OCI-LY7 (cell line): Measurements from ENCODE around the gene BANF2. TPM values are rescaled to one million over a fixed set of nuclear protein-coding genes. Genes with fewer than 3 reads are reported as not detected.

Experiments
- BruUV-seq: library from RNA; stranded (reverse); fragments of 400-500 nt; replicated peaks from 2 replicates; lab custom pipeline; 2021; lab: Mats Ljungman, UMichigan
- CTCF ChIA-PET: fragments of 300-600 bp; sonication (Branson Sonifier 250); formaldehyde crosslinking; loops from one replicate; lab custom pipeline; 2022; ENCODE audit warnings: antibody characterized with exemption; ENCODE audit not compliant: unreplicated experiment; lab: Charles Lee
- POLR2A ChIA-PET: fragments of 300-600 bp; sonication (Branson Sonifier 250); formaldehyde crosslinking; loops from one replicate; lab custom pipeline; 2022; ENCODE audit warnings: antibody characterized with exemption; lab: Charles Lee
- DNase-seq: peaks from one replicate; pipeline ENCODE4 v3.0.0-alpha.2; 2015; ENCODE audit warnings: low spot score
- H2AFZ ChIP-seq: fragments of 200-600 bp; sonication (generic), shearing (Covaris generic); 2 replicates; pipeline ENCODE4 v1.6.1; 2014; ENCODE audit warnings: mild to moderate bottlenecking, antibody characterized with exemption, low read length, moderate library complexity
- H3K27ac ChIP-seq: fragments of 200-600 bp; sonication (generic); 2 replicates; pipeline ENCODE4 v1.5.1; 2014; ENCODE audit warnings: mixed run types, low read depth, mild to moderate bottlenecking, moderate library complexity, low read length, inconsistent platforms; ENCODE audit not compliant: poor library complexity, severe bottlenecking
- H3K36me3 ChIP-seq: fragments of 200-600 bp; sonication (generic); 2 replicates; pipeline ENCODE4 v1.6.1; 2014; ENCODE audit warnings: mild to moderate bottlenecking, antibody characterized with exemption, low read length, moderate library complexity, mixed read lengths; ENCODE audit not compliant: insufficient read depth
- H3K4me1 ChIP-seq: fragments of 200-600 bp; sonication (generic); 2 replicates; pipeline ENCODE4 v1.5.1; 2014; ENCODE audit warnings: mild to moderate bottlenecking, low read length; ENCODE audit not compliant: insufficient read depth, poor library complexity, severe bottlenecking
- H3K4me2 ChIP-seq: fragments of 200-600 bp; sonication (generic); 2 replicates; pipeline ENCODE4 v1.6.1; 2014; ENCODE audit warnings: mild to moderate bottlenecking, low read length
- H3K4me3 ChIP-seq: fragments of 200-600 bp; sonication (generic); 2 replicates; pipeline ENCODE4 v1.5.1; 2014; ENCODE audit warnings: mild to moderate bottlenecking, low read depth, low read length; ENCODE audit not compliant: poor library complexity, severe bottlenecking
- H3K79me2 ChIP-seq: fragments of 200-600 bp; sonication (generic); 2 replicates; pipeline ENCODE4 v1.6.1; 2016; ENCODE audit warnings: low read depth, mild to moderate bottlenecking, low read length, moderate library complexity, mixed read lengths; ENCODE audit not compliant: insufficient read depth
- H3K9me2 ChIP-seq: fragments of 200-600 bp; sonication (generic); 2 replicates; pipeline ENCODE4 v1.6.1; 2016; ENCODE audit warnings: mild to moderate bottlenecking, low read length, mixed read lengths; ENCODE audit not compliant: insufficient read depth
- H3K9me3 ChIP-seq: fragments of 200-600 bp; sonication (generic); 2 replicates; pipeline ENCODE4 v1.6.1; 2014; ENCODE audit warnings: mild to moderate bottlenecking, mixed run types, low read length, mixed read lengths
- H4K20me1 ChIP-seq: fragments of 200-600 bp; sonication (generic); 2 replicates; pipeline ENCODE4 v1.6.1; 2014; ENCODE audit warnings: mild to moderate bottlenecking, antibody characterized with exemption, low read length, moderate library complexity, mixed read lengths; ENCODE audit not compliant: insufficient read depth
- CTCF ChIP-seq: fragments of 200-600 bp; sonication (generic); conservative IDR thresholded peaks from 2 replicates; pipeline ENCODE4 v1.5.1; 2014; ENCODE audit warnings: mild to moderate bottlenecking, antibody characterized with exemption, low read length, moderate library complexity, mixed read lengths
- EZH2phosphoT487 ChIP-seq: fragments of 200-600 bp; sonication (generic); IDR thresholded peaks from 2 replicates; pipeline ENCODE4 v1.6.1; 2018; ENCODE audit warnings: low read depth, borderline replicate concordance, mild to moderate bottlenecking, mixed run types, antibody characterized with exemption, low read length, moderate library complexity, mixed read lengths
- intact Hi-C: fragments of 100-400 bp; cut with micrococcal nuclease; formaldehyde crosslinking; loops from one replicate; pipeline ENCODE4 v1.10.0; 2022; ENCODE audit not compliant: unreplicated experiment
- total RNA-seq, 2 experiments: library from RNA; depleted of rRNA in 1 of 2; stranded (reverse); fragments of >200 nt in 1 of 2; shearing (Covaris generic) in 1 of 2; gene quantifications; 2 replicates each; pipeline ENCODE4 v1.2.3, GENCODE V29; 2014 to 2022

BANF2 gene
- total RNA-seq, 2 experiments from 2014 or later, result not detected

- TF ChIP-seq EZH2phosphoT487 (no peak), CTCF (no peak)
- H3K4me1 ChIP-seq, result peaks cover 23% of the 10 kb centered on the region
- intact Hi-C loops, result no loop called here
- no peak overlapping the region for H3K27ac ChIP-seq
- no peak overlapping the region for H3K4me3 ChIP-seq
- ChIA-PET POLR2A (interaction anchor here (0.6 to 1.0 kb wide), 2 partner anchors 9 to 81 kb away, joined by 3 read pairs; no protein-coding TSS in a partner anchor), CTCF (no interaction called here)
- H4K20me1 ChIP-seq, result no peaks in the 10 kb centered on the region
- no peak overlapping the region for H2AFZ ChIP-seq
- H3K9me3 ChIP-seq, result peaks cover 8% of the 10 kb centered on the region; the same call in 1 of the 2 replicates
- no peaks in the 10 kb centered on the region for H3K79me2 ChIP-seq
- no peak for DNase-seq
- no TSS peak for BruUV-seq
- H3K36me3 ChIP-seq, result peaks cover 17% of the 10 kb centered on the region
- no peak overlapping the region for H3K4me2 ChIP-seq
- H3K9me2 ChIP-seq, result no peaks in the 10 kb centered on the region
These were observed 45.7 kb upstream of the BANF2 start for GRCh38 chr20:17653835-17654648.

GRCh38 chr20:17654649-17655285 lies 45.0 kb upstream of the BANF2 start:
- peaks cover 17% of the 10 kb centered on the region for H3K4me1 ChIP-seq
- peaks cover 8% of the 10 kb centered on the region; the same call in 1 of the 2 replicates for H3K9me3 ChIP-seq
- peaks cover 21% of the 10 kb centered on the region for H3K36me3 ChIP-seq
- H3K9me2 ChIP-seq, result no peaks in the 10 kb centered on the region
- no peak for DNase-seq
- POLR2A ChIA-PET, result interaction anchor here (0.6 to 1.0 kb wide), 2 partner anchors 9 to 81 kb away, joined by 3 read pairs; no protein-coding TSS in a partner anchor
- intact Hi-C loops, result no loop called here
- peak; percentile 82 for TF ChIP-seq CTCF
- no peak for TF ChIP-seq EZH2phosphoT487
- CTCF ChIA-PET, result no interaction called here
- H3K27ac ChIP-seq, result no peak overlapping the region
- H4K20me1 ChIP-seq, result no peaks in the 10 kb centered on the region
- H3K4me3 ChIP-seq, result no peak overlapping the region
- H2AFZ ChIP-seq, result no peak overlapping the region
- no peaks in the 10 kb centered on the region for H3K79me2 ChIP-seq
- BruUV-seq, result no TSS peak
- H3K4me2 ChIP-seq, result no peak overlapping the region

GRCh38 chr20:17655286-17655651 lies 44.5 kb upstream of the BANF2 start:
- peaks cover 26% of the 10 kb centered on the region for H3K36me3 ChIP-seq
- intact Hi-C loops, result no loop called here
- no peak overlapping the region for H3K27ac ChIP-seq
- DNase-seq, result no peak
- no peak for TF ChIP-seq EZH2phosphoT487
- peak; percentile 49; the same call in 1 of the 2 replicates for TF ChIP-seq CTCF
- POLR2A ChIA-PET, result no interaction called here
- no peaks in the 10 kb centered on the region for H3K9me2 ChIP-seq
- no peak overlapping the region for H3K4me2 ChIP-seq
- H4K20me1 ChIP-seq, result no peaks in the 10 kb centered on the region
- H2AFZ ChIP-seq, result no peak overlapping the region
- peaks cover 12% of the 10 kb centered on the region for H3K4me1 ChIP-seq
- peaks cover 8% of the 10 kb centered on the region; the same call in 1 of the 2 replicates for H3K9me3 ChIP-seq
- no peak overlapping the region for H3K4me3 ChIP-seq
- CTCF ChIA-PET, result no interaction called here
- no TSS peak for BruUV-seq
- H3K79me2 ChIP-seq, result no peaks in the 10 kb centered on the region
